Endothelial cell (in vitro differentiated cells): ENCODE data around the gene EML2. TPM values are rescaled to one million over a fixed set of nuclear protein-coding genes. Genes with fewer than 3 reads are reported as not detected.

Experiments
- DNase-seq: peaks from one replicate; pipeline ENCODE4 v3.0.0; 2021; ENCODE audit warnings: low spot score
- H3K27ac Mint-ChIP-seq: one replicate; pipeline ENCODE4 v1.8.0; 2021; ENCODE audit warnings: mixed read lengths, inconsistent platforms; ENCODE audit not compliant: unreplicated experiment
- H3K27me3 Mint-ChIP-seq: one replicate; pipeline ENCODE4 v1.8.0; 2021; ENCODE audit warnings: mild to moderate bottlenecking, moderate library complexity, mixed read lengths, inconsistent platforms; ENCODE audit not compliant: unreplicated experiment
- H3K36me3 Mint-ChIP-seq: one replicate; pipeline ENCODE4 v1.8.0; 2021; ENCODE audit warnings: mild to moderate bottlenecking, low read depth, mixed read lengths, inconsistent platforms; ENCODE audit not compliant: unreplicated experiment
- H3K4me1 Mint-ChIP-seq: one replicate; pipeline ENCODE4 v1.8.0; 2021; ENCODE audit warnings: mild to moderate bottlenecking, mixed read lengths, inconsistent platforms; ENCODE audit not compliant: unreplicated experiment
- H3K4me3 Mint-ChIP-seq: one replicate; pipeline ENCODE4 v1.8.0; 2021; ENCODE audit warnings: mild to moderate bottlenecking, mixed read lengths, inconsistent platforms; ENCODE audit not compliant: unreplicated experiment
- H3K9me3 Mint-ChIP-seq: one replicate; pipeline ENCODE4 v1.8.0; 2021; ENCODE audit warnings: mixed read lengths, inconsistent platforms; ENCODE audit not compliant: unreplicated experiment
- total RNA-seq: library from RNA; stranded (reverse); fragmentation: NEBNext Ultra II Directional; extraction: Animal tissue kit (Norgen Biotek cat#: 25700); gene quantifications from one replicate; pipeline ENCODE4 v1.2.1, GENCODE V29; 2021; ENCODE audit not compliant: unreplicated experiment
- TF ChIP-seq, protein P1 (sequence below): fragments of 200-600 bp; sonication (generic); IDR thresholded peaks from one replicate; pipeline ENCODE4 v1.5.0; 2021; ENCODE audit warnings: antibody characterized with exemption; ENCODE audit not compliant: unreplicated experiment

The EML2 gene
- total RNA-seq, 1 donor from 2014 or later: 20.3 TPM

- Mint-ChIP-seq H3K27me3 (peaks cover 3% of the 10 kb centered on the region), H3K27ac (no peak overlapping the region), H3K4me1 (no peaks in the 10 kb centered on the region), H3K9me3 (no peaks in the 10 kb centered on the region), H3K4me3 (no peak overlapping the region), H3K36me3 (no peaks in the 10 kb centered on the region)
- TF ChIP-seq, protein P1, sequence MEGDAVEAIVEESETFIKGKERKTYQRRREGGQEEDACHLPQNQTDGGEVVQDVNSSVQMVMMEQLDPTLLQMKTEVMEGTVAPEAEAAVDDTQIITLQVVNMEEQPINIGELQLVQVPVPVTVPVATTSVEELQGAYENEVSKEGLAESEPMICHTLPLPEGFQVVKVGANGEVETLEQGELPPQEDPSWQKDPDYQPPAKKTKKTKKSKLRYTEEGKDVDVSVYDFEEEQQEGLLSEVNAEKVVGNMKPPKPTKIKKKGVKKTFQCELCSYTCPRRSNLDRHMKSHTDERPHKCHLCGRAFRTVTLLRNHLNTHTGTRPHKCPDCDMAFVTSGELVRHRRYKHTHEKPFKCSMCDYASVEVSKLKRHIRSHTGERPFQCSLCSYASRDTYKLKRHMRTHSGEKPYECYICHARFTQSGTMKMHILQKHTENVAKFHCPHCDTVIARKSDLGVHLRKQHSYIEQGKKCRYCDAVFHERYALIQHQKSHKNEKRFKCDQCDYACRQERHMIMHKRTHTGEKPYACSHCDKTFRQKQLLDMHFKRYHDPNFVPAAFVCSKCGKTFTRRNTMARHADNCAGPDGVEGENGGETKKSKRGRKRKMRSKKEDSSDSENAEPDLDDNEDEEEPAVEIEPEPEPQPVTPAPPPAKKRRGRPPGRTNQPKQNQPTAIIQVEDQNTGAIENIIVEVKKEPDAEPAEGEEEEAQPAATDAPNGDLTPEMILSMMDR: no peak
- no peak for DNase-seq
These were observed 14.4 kb upstream of the EML2 start for GRCh38 chr19:45653634-45654033.

- peaks cover 7% of the 10 kb centered on the region for H3K27me3 Mint-ChIP-seq
- no peak for DNase-seq
- no peaks in the 10 kb centered on the region for H3K9me3 Mint-ChIP-seq
- H3K36me3 Mint-ChIP-seq: no peaks in the 10 kb centered on the region
- H3K4me3 Mint-ChIP-seq: no peak overlapping the region
- H3K27ac Mint-ChIP-seq: no peak overlapping the region
- no peaks in the 10 kb centered on the region for H3K4me1 Mint-ChIP-seq
- TF ChIP-seq, protein P1: no peak
These were observed 11.5 kb upstream of the EML2 start for GRCh38 chr19:45650722-45651121.

DNA sequence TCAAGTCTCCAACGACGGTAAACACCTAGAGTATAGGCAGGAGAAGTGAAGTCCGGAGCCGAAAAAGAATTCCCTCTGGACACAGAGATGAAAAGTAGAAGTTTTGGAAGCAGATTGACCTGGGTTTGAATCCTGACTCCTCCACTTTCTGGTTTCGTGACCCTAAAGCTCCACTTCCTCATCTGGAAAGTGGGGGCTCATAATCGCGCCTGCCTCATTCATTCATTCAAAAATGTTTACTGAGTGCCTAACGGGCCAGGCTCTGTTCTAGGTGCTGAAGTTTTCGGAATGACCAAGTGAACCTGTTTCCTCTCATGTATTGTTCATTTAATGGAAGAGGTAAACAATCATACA, 7.1 kb upstream of the EML2 start:
- no peaks in the 10 kb centered on the region for H3K36me3 Mint-ChIP-seq
- H3K27me3 Mint-ChIP-seq: peaks cover 8% of the 10 kb centered on the region
- no peak overlapping the region for H3K4me3 Mint-ChIP-seq
- no peaks in the 10 kb centered on the region for H3K9me3 Mint-ChIP-seq
- TF ChIP-seq, protein P1: no peak
- DNase-seq: no peak
- no peak overlapping the region for H3K27ac Mint-ChIP-seq
- H3K4me1 Mint-ChIP-seq: peaks cover 11% of the 10 kb centered on the region

- TF ChIP-seq, protein P1: no peak
- H3K4me3 Mint-ChIP-seq: no peak overlapping the region
These were observed 6.6 kb upstream of the EML2 start for GRCh38 chr19:45645631-45646344.

DNA sequence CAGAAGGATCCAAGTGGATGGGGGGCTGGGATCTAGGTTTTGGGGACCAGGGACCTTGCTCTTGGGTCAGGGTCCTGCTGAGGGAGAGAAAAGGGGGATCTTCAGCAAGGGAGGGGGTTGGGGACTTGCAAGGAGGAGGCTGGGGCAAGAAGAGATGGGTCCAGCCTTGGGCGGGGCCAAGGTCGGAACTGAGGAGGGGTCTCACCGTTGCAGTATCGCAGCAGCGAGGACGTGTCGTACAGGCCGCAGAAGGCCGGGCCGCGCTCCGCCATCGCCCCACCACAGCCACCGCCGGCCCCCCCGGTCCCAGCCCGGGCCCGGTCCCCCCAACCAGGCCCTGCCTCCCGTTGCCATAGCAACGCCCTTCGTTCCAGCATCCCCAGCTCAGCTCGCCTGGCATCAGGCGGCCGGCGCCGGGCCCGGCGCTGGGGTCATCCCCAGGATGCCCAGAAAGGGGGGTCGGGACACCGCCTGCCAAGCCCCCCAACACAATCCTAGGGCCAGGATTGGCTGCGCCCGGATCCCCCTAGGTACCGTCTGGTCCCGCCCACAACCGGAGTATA, 6.0 kb upstream of the EML2 start:
- H3K36me3 Mint-ChIP-seq: peaks cover 5% of the 10 kb centered on the region

More at GRCh38 chr19:45645631-45646344, 6.6 kb upstream of the EML2 start:
- H3K4me1 Mint-ChIP-seq: peaks cover 16% of the 10 kb centered on the region
- H3K9me3 Mint-ChIP-seq: no peaks in the 10 kb centered on the region
- peak; percentile 46 for DNase-seq
- H3K27ac Mint-ChIP-seq: no peak overlapping the region
- H3K36me3 Mint-ChIP-seq: peaks cover 3% of the 10 kb centered on the region
- peaks cover 8% of the 10 kb centered on the region for H3K27me3 Mint-ChIP-seq

More for the DNA sequence above, 6.0 kb upstream of the EML2 start:
- no peak for DNase-seq
- no peak overlapping the region for H3K27ac Mint-ChIP-seq
- no peaks in the 10 kb centered on the region for H3K9me3 Mint-ChIP-seq
- H3K4me1 Mint-ChIP-seq: peaks cover 17% of the 10 kb centered on the region
- peaks cover 8% of the 10 kb centered on the region for H3K27me3 Mint-ChIP-seq
- TF ChIP-seq, protein P1: no peak
- no peak overlapping the region for H3K4me3 Mint-ChIP-seq
